ENCODE data around the gene GPRIN2.
"Not testable (repeated sequence)": the region's sequence is repeated elsewhere in the genome, so short reads cannot be mapped to it uniquely, and the experiment has no call there.

- TF ChIP-seq CTCF, POLR2A (IDR thresholded peaks at IDR 0.05): not testable (repeated sequence)
Measured at GRCh38 chr10:46532256-46532655, 24.2 kb downstream of the GPRIN2 start.

Measured in testis (tissue), 2 donors.